PFSK-1 (cell line): Measurements from ENCODE around the gene SLC19A3.

ENCODE experiments used
- FOXP2 ChIP-seq: optimal IDR thresholded peaks from 2 replicates; pipeline ENCODE3; 2011; ENCODE audit warnings: borderline replicate concordance, control low read depth, inconsistent platforms; ENCODE audit not compliant: insufficient read depth; ENCODE audit errors: extremely low read length, extremely low read depth
- POLR2AphosphoS5 ChIP-seq: IDR thresholded peaks from 2 replicates; pipeline ENCODE4 v1.6.1; 2012; ENCODE audit warnings: low read depth, mild to moderate bottlenecking, control low read depth, low read length, moderate library complexity
- SIN3A ChIP-seq: IDR thresholded peaks from 2 replicates; pipeline ENCODE4 v1.6.1; 2012; ENCODE audit warnings: mild to moderate bottlenecking, low read length, moderate library complexity, borderline replicate concordance; ENCODE audit not compliant: insufficient read depth
- TAF1 ChIP-seq: IDR thresholded peaks from 2 replicates; pipeline ENCODE4 v1.6.1; 2012; ENCODE audit warnings: low read length, control low read depth, borderline replicate concordance; ENCODE audit not compliant: insufficient read depth

DNA sequence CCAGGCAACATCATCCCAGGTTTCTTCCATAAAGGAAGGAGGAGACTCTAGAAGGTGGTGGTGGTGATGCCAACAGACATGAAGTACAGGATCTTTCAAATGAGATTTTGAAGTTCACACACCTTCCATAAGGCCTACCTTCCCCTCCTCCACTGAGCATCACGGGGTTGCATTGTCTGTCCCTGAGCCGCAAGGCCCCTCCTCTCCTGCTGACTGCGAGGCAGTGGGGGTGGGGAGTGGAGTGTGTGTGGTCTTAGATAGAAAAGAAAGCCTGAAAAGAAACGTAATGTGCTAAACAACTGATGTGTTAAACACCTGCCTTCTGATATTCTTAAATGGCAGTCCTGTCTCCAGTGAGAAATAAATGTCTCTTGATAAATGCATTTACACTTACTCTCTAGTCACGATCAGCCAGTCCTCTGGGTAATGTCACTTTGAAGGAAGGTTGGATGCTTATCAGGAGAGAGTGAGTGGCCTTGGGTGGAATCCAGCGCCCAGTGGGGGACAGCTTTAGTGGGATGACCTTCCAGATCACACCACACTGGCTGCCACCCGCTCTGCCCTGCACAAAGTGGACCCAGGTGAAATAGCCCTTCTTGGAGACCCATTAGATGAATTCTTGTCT, 56.7 kb downstream of the SLC19A3 start:
- TF ChIP-seq POLR2AphosphoS5 (no peak), FOXP2 (no peak), SIN3A (no peak), TAF1 (no peak)
